Transverse colon (tissue), 4 donors: Measurements from ENCODE around the gene AIP. TPM values are rescaled to one million over a fixed set of nuclear protein-coding genes. Genes with fewer than 3 reads are reported as not detected.

Experiments
- DNase-seq: peaks from one replicate; pipeline ENCODE4 v3.0.0-alpha.2; 2019
- H3K27ac ChIP-seq, 4 donors: fragments of 200-600 bp; sonication (generic); 2 replicates each; pipeline ENCODE4 v1.5.1; 2016 to 2018; ENCODE audit warnings: inconsistent platforms in 4 of 4
- H3K27me3 ChIP-seq: fragments of 200-600 bp; sonication (generic); 2 replicates; pipeline ENCODE4 v1.5.1; 2017; ENCODE audit warnings: inconsistent platforms
- H3K36me3 ChIP-seq, 4 donors: fragments of 200-600 bp; sonication (generic); 2 replicates each; pipeline ENCODE4 v1.5.1; 2017 to 2019; ENCODE audit warnings: inconsistent platforms in 4 of 4
- H3K4me1 ChIP-seq, 4 donors: fragments of 200-600 bp; sonication (generic); 2 replicates each; pipeline ENCODE4 v1.5.1; 2017 to 2020; ENCODE audit warnings: inconsistent platforms in 4 of 4
- H3K4me3 ChIP-seq, 4 donors: fragments of 200-600 bp; sonication (generic); 1 replicate in 1 of 4; 2 replicates in 3 of 4; pipeline versions ENCODE4 v1.5.1 to v1.6.1; 2017 to 2019; ENCODE audit warnings: inconsistent platforms in 4 of 4
- H3K9me3 ChIP-seq, 2 donors: fragments of 200-600 bp; sonication (generic); 2 replicates each; pipeline ENCODE4 v1.5.1; 2017 to 2019; ENCODE audit warnings: inconsistent platforms in 2 of 2
- CTCF ChIP-seq, 5 experiments: fragments of 200-600 bp in 3 of 5; fragments of 450-650 bp in 2 of 5; sonication (generic) in 3 of 5; IDR thresholded peaks; 1 replicate in 2 of 5; 2 replicates in 3 of 5; pipeline ENCODE4 v1.5.1; 2016 to 2017; ENCODE audit warnings: antibody characterized with exemption in 5 of 5, inconsistent platforms in 3 of 5, mild to moderate bottlenecking in 2 of 5, moderate library complexity in 1 of 5
- EP300 ChIP-seq: sonication (generic); formaldehyde crosslinking; IDR thresholded peaks from one replicate; pipeline ENCODE4 v1.6.1; 2017; ENCODE audit warnings: antibody characterized with exemption, low read depth
- POLR2A ChIP-seq: fragments of 450-650 bp; IDR thresholded peaks from one replicate; pipeline ENCODE4 v1.6.1; 2016; ENCODE audit warnings: antibody characterized with exemption, mild to moderate bottlenecking, moderate library complexity
- POLR2AphosphoS5 ChIP-seq, 3 donors: sonication (generic); formaldehyde crosslinking; IDR thresholded peaks; one replicate each; pipeline ENCODE4 v1.6.1; 2016; ENCODE audit warnings: antibody characterized with exemption in 3 of 3
- WGBS, 2 donors: methylation state at CpG; one replicate each; pipeline ENCODE4 v1.1.5; 2018; ENCODE audit warnings: low coverage in 1 of 2; 5-methylcytosine and 5-hydroxymethylcytosine counted together
- in situ Hi-C, 4 donors: fragments of 200-750 bp; cut with MboI; loops; one replicate each; pipeline versions ENCODE4 v1.15.0 to v1.15.1; 2017; ENCODE audit warnings: low sequenced_read_pairs in 3 of 4, low pct_ligation_motif_present in 1 of 4, low pct_unique_long_range_greater_than_20kb in 1 of 4
- intact Hi-C: fragments of 100-400 bp; cut with DNase I; formaldehyde crosslinking; loops from one replicate; pipeline ENCODE4 v1.15.1; 2023; ENCODE audit warnings: low total_unique reads
- total RNA-seq, 4 donors: library from RNA; depleted of rRNA; stranded (reverse); fragments of >200 nt; gene quantifications; one replicate each; pipeline ENCODE4 v1.1.0, GENCODE V29; 2016

AIP gene
- total RNA-seq, 4 donors from 2014 or later: 32.9 to 71.5 (median 57.6) TPM

GRCh38 chr11:67489203-67489884 lies 6.5 kb downstream of the AIP start:
- Histone ChIP-seq H3K4me1 (peaks cover 0 to 19% (median 13%) of the 10 kb centered on the region in 4 donors), H3K27ac (no peak overlapping the region), H3K36me3 (peaks cover 0 to 14% (median 4%) of the 10 kb centered on the region in 4 donors), H3K27me3 (no peaks in the 10 kb centered on the region), H3K9me3 (no peaks in the 10 kb centered on the region), H3K4me3 (no peak overlapping the region)
- intact Hi-C loops (no loop called here), in situ Hi-C loops (loop anchor here in 2 of 4 donors (10.0 kb wide), 1 partner anchor 95 kb away; the partner anchor contains the start of gene RAD9A (in 2 of the 2))
- no peak for TF ChIP-seq CTCF (IDR thresholded peaks at IDR 0.05)
- TF ChIP-seq EP300: no peak
- no peak for TF ChIP-seq POLR2A
- no peak for TF ChIP-seq POLR2AphosphoS5 (IDR thresholded peaks at IDR 0.05)
- WGBS, 2 donors: 40 to 79% methylated on average over 3 to 23 of the region's 25 CpGs
- peak; percentile 47 for DNase-seq

GRCh38 chr11:67489885-67490726 lies 7.3 kb downstream of the AIP start:
- in situ Hi-C loops: loop anchor here in 2 of 4 donors (10.0 kb wide), 1 partner anchor 95 kb away; the partner anchor contains the start of gene RAD9A (in 2 of the 2)
- Histone ChIP-seq H3K27ac (no peak overlapping the region), H3K36me3 (peaks cover 0 to 14% (median 4%) of the 10 kb centered on the region in 4 donors), H3K9me3 (no peaks in the 10 kb centered on the region), H3K4me3 (no peak overlapping the region), H3K4me1 (peaks cover 0 to 17% (median 8%) of the 10 kb centered on the region in 4 donors), H3K27me3 (no peaks in the 10 kb centered on the region)
- TF ChIP-seq POLR2A: no peak
- no peak for TF ChIP-seq EP300
- no peak for TF ChIP-seq POLR2AphosphoS5 (IDR thresholded peaks at IDR 0.05)
- no peak for TF ChIP-seq CTCF (IDR thresholded peaks at IDR 0.05)
- no peak for DNase-seq
- WGBS, 2 donors: 87% methylated on average over 23 of the region's 23 CpGs; no CpG with 5 or more reads in 1 of the 2 donors
- intact Hi-C loops: no loop called here

- no peak for TF ChIP-seq POLR2AphosphoS5 (IDR thresholded peaks at IDR 0.05)
- peaks cover 0 to 12% (median 7%) of the 10 kb centered on the region in 4 donors for H3K4me1 ChIP-seq
- DNase-seq: no peak
- intact Hi-C loops: no loop called here
- peaks cover 0 to 14% (median 4%) of the 10 kb centered on the region in 4 donors for H3K36me3 ChIP-seq
- no peaks in the 10 kb centered on the region for H3K9me3 ChIP-seq
- H3K27me3 ChIP-seq: no peaks in the 10 kb centered on the region
- no peak overlapping the region for H3K27ac ChIP-seq
- WGBS, 2 donors: 82% methylated on average over 14 of the region's 15 CpGs; no CpG with 5 or more reads in 1 of the 2 donors
- in situ Hi-C loops: no loop called here
- H3K4me3 ChIP-seq: no peak overlapping the region
Measured at GRCh38 chr11:67490727-67491065, 7.9 kb downstream of the AIP start.

GRCh38 chr11:67491276-67492068 lies 8.6 kb downstream of the AIP start:
- Histone ChIP-seq H3K36me3 (peaks cover 0 to 14% (median 4%) of the 10 kb centered on the region in 4 donors), H3K4me1 (peaks cover 0 to 5% (median under 1%) of the 10 kb centered on the region in 4 donors), H3K27ac (no peak overlapping the region), H3K9me3 (no peaks in the 10 kb centered on the region), H3K4me3 (no peak overlapping the region), H3K27me3 (no peaks in the 10 kb centered on the region)
- intact Hi-C loops (no loop called here), in situ Hi-C loops (no loop called here)
- DNase-seq: no peak
- TF ChIP-seq EP300: no peak
- TF ChIP-seq POLR2A: no peak
- TF ChIP-seq POLR2AphosphoS5 (IDR thresholded peaks at IDR 0.05): no peak
- TF ChIP-seq CTCF (IDR thresholded peaks at IDR 0.05): no peak
- 79% methylated on average over 24 of the region's 24 CpGs; no CpG with 5 or more reads in 1 of the 2 donors for WGBS, 2 donors
